Adrenal gland (tissue), 5 donors: ENCODE results near the gene WNT7A.

ENCODE experiments used
- POLR2A ChIP-seq, 2 donors: fragments of 450-650 bp; IDR thresholded peaks; one replicate each; pipeline ENCODE4 v1.6.1; 2017; ENCODE audit warnings: antibody characterized with exemption in 2 of 2, mild to moderate bottlenecking in 2 of 2, moderate library complexity in 1 of 2
- TF ChIP-seq, protein P1 (sequence below), 6 experiments: fragments of 450-650 bp in 4 of 6; fragments of 200-600 bp in 2 of 6; sonication (generic) in 1 of 6; IDR thresholded peaks; 1 replicate in 5 of 6; 2 replicates in 1 of 6; pipeline versions ENCODE4 v1.5.1 to v1.8.0; 2016 to 2021; ENCODE audit warnings: antibody characterized with exemption in 6 of 6, mild to moderate bottlenecking in 2 of 6, moderate library complexity in 1 of 6
- donor health status: DM: no; HTN: no; CAD: no.

GRCh38 chr3:13851997-13852637 is 27.8 kb downstream of the WNT7A start:
- TF ChIP-seq, protein P1, sequence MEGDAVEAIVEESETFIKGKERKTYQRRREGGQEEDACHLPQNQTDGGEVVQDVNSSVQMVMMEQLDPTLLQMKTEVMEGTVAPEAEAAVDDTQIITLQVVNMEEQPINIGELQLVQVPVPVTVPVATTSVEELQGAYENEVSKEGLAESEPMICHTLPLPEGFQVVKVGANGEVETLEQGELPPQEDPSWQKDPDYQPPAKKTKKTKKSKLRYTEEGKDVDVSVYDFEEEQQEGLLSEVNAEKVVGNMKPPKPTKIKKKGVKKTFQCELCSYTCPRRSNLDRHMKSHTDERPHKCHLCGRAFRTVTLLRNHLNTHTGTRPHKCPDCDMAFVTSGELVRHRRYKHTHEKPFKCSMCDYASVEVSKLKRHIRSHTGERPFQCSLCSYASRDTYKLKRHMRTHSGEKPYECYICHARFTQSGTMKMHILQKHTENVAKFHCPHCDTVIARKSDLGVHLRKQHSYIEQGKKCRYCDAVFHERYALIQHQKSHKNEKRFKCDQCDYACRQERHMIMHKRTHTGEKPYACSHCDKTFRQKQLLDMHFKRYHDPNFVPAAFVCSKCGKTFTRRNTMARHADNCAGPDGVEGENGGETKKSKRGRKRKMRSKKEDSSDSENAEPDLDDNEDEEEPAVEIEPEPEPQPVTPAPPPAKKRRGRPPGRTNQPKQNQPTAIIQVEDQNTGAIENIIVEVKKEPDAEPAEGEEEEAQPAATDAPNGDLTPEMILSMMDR (IDR thresholded peaks at IDR 0.05): no peak
- no peak for TF ChIP-seq POLR2A (IDR thresholded peaks at IDR 0.05)
